Endothelial cell (in vitro differentiated cells): ENCODE data around the gene BRD3. TPM values are rescaled to one million over a fixed set of nuclear protein-coding genes. Genes with fewer than 3 reads are reported as not detected.

ENCODE experiments used
- DNase-seq: peaks from one replicate; pipeline ENCODE4 v3.0.0; 2021; ENCODE audit warnings: low spot score
- H3K27ac Mint-ChIP-seq: one replicate; pipeline ENCODE4 v1.8.0; 2021; ENCODE audit warnings: mixed read lengths, inconsistent platforms; ENCODE audit not compliant: unreplicated experiment
- H3K27me3 Mint-ChIP-seq: one replicate; pipeline ENCODE4 v1.8.0; 2021; ENCODE audit warnings: mild to moderate bottlenecking, moderate library complexity, mixed read lengths, inconsistent platforms; ENCODE audit not compliant: unreplicated experiment
- H3K36me3 Mint-ChIP-seq: one replicate; pipeline ENCODE4 v1.8.0; 2021; ENCODE audit warnings: mild to moderate bottlenecking, low read depth, mixed read lengths, inconsistent platforms; ENCODE audit not compliant: unreplicated experiment
- H3K4me1 Mint-ChIP-seq: one replicate; pipeline ENCODE4 v1.8.0; 2021; ENCODE audit warnings: mild to moderate bottlenecking, mixed read lengths, inconsistent platforms; ENCODE audit not compliant: unreplicated experiment
- H3K4me3 Mint-ChIP-seq: one replicate; pipeline ENCODE4 v1.8.0; 2021; ENCODE audit warnings: mild to moderate bottlenecking, mixed read lengths, inconsistent platforms; ENCODE audit not compliant: unreplicated experiment
- H3K9me3 Mint-ChIP-seq: one replicate; pipeline ENCODE4 v1.8.0; 2021; ENCODE audit warnings: mixed read lengths, inconsistent platforms; ENCODE audit not compliant: unreplicated experiment
- CTCF ChIP-seq: fragments of 200-600 bp; sonication (generic); IDR thresholded peaks from one replicate; pipeline ENCODE4 v1.5.0; 2021; ENCODE audit warnings: antibody characterized with exemption; ENCODE audit not compliant: unreplicated experiment
- total RNA-seq: library from RNA; stranded (reverse); fragmentation: NEBNext Ultra II Directional; extraction: Animal tissue kit (Norgen Biotek cat#: 25700); gene quantifications from one replicate; pipeline ENCODE4 v1.2.1, GENCODE V29; 2021; ENCODE audit not compliant: unreplicated experiment

Gene BRD3
- total RNA-seq, 1 donor from 2014 or later: 56.2 TPM

GRCh38 chr9:134066913-134067851 lies 644 bp downstream of the BRD3 start:
- TF ChIP-seq CTCF: no peak
- no peak overlapping the region for H3K27ac Mint-ChIP-seq
- DNase-seq: peak; percentile 44
- H3K9me3 Mint-ChIP-seq: no peaks in the 10 kb centered on the region
- H3K4me3 Mint-ChIP-seq: peak overlapping the region; percentile 96
- peaks cover 15% of the 10 kb centered on the region for H3K4me1 Mint-ChIP-seq
- H3K27me3 Mint-ChIP-seq: peaks cover 7% of the 10 kb centered on the region
- no peaks in the 10 kb centered on the region for H3K36me3 Mint-ChIP-seq

GRCh38 chr9:134066526-134066912 lies 1.3 kb downstream of the BRD3 start:
- no peak for TF ChIP-seq CTCF
- Mint-ChIP-seq H3K4me3 (peak overlapping the region; percentile 96), H3K36me3 (no peaks in the 10 kb centered on the region), H3K9me3 (no peaks in the 10 kb centered on the region), H3K4me1 (peaks cover 15% of the 10 kb centered on the region), H3K27me3 (peaks cover 7% of the 10 kb centered on the region), H3K27ac (peak overlapping the region; percentile 81)
- no peak for DNase-seq

- Mint-ChIP-seq H3K4me3 (peak overlapping the region; percentile 96), H3K27ac (peak overlapping the region; percentile 81), H3K4me1 (peaks cover 15% of the 10 kb centered on the region), H3K27me3 (peaks cover 7% of the 10 kb centered on the region), H3K9me3 (no peaks in the 10 kb centered on the region), H3K36me3 (no peaks in the 10 kb centered on the region)
- TF ChIP-seq CTCF: no peak
- DNase-seq: no peak
Measured at GRCh38 chr9:134065612-134066419, 2.0 kb downstream of the BRD3 start.

- Mint-ChIP-seq H3K27ac (no peak overlapping the region), H3K27me3 (peaks cover 12% of the 10 kb centered on the region), H3K9me3 (no peaks in the 10 kb centered on the region), H3K4me3 (no peak overlapping the region), H3K4me1 (peaks cover 15% of the 10 kb centered on the region), H3K36me3 (no peaks in the 10 kb centered on the region)
- no peak for TF ChIP-seq CTCF
- no peak for DNase-seq
Measured at GRCh38 chr9:134064711-134065110, 3.1 kb downstream of the BRD3 start.
